RWPE2 (cell line): Measurements from ENCODE around the gene SLC8B1.
A peak's percentile ranks its signal among the peaks of the same experiment; 100 is the strongest.

ENCODE experiments used
- ATAC-seq: fragments of 200-7000 bp; cut with Tn5 transposase; 3 replicates; pipeline ENCODE4 v1.9.1; 2021; ENCODE audit warnings: low read depth
- DNase-seq: peaks from one replicate; pipeline ENCODE4 v3.0.0-alpha.2; 2020; ENCODE audit warnings: low spot score
- H3K27ac ChIP-seq: fragments of 450-650 bp; 2 replicates; pipeline ENCODE4 v1.5.1; 2017; ENCODE audit warnings: mild to moderate bottlenecking; ENCODE audit not compliant: poor library complexity, severe bottlenecking
- H3K27me3 ChIP-seq: fragments of 250-450 bp; sonication (Bioruptor Pico); 2 replicates; pipeline ENCODE4 v1.5.1; 2021; ENCODE audit warnings: mild to moderate bottlenecking, moderate library complexity; ENCODE audit not compliant: insufficient read depth, poor library complexity, severe bottlenecking
- H3K36me3 ChIP-seq: fragments of 250-450 bp; sonication (Bioruptor Pico); 2 replicates; pipeline ENCODE4 v1.5.1; 2020; ENCODE audit warnings: low read depth, mild to moderate bottlenecking, moderate library complexity
- H3K4me1 ChIP-seq: fragments of 250-450 bp; sonication (Bioruptor Pico); 2 replicates; pipeline ENCODE4 v1.5.1; 2021; ENCODE audit warnings: mild to moderate bottlenecking, moderate library complexity; ENCODE audit not compliant: insufficient read depth, poor library complexity, severe bottlenecking
- H3K4me3 ChIP-seq: fragments of 250-450 bp; sonication (Bioruptor Pico); 2 replicates; pipeline ENCODE4 v1.5.1; 2021; ENCODE audit warnings: mild to moderate bottlenecking, moderate library complexity; ENCODE audit not compliant: severe bottlenecking
- H3K9me3 ChIP-seq: fragments of 250-450 bp; sonication (Bioruptor Pico); 2 replicates; pipeline ENCODE4 v1.5.1; 2021; ENCODE audit warnings: mild to moderate bottlenecking, moderate library complexity; ENCODE audit not compliant: severe bottlenecking
- CTCF ChIP-seq: fragments of 450-650 bp; IDR thresholded peaks from one replicate; pipeline ENCODE4 v1.5.1; 2017; ENCODE audit warnings: mild to moderate bottlenecking, moderate library complexity; ENCODE audit not compliant: poor library complexity, severe bottlenecking

SLC8B1 gene

GRCh38 chr12:113305281-113305856 is 29.5 kb downstream of the SLC8B1 start:
- TF ChIP-seq CTCF: no peak
- no peaks in the 10 kb centered on the region for H3K9me3 ChIP-seq
- H3K27ac ChIP-seq: no peak overlapping the region
- H3K4me1 ChIP-seq: peaks cover 14% of the 10 kb centered on the region
- DNase-seq (no peak), ATAC-seq (no peak)
- H3K4me3 ChIP-seq: no peak overlapping the region
- H3K27me3 ChIP-seq: no peaks in the 10 kb centered on the region
- H3K36me3 ChIP-seq: peaks cover 22% of the 10 kb centered on the region

GRCh38 chr12:113302886-113303640 is 31.8 kb downstream of the SLC8B1 start:
- H3K4me3 ChIP-seq: no peak overlapping the region
- no peak overlapping the region for H3K27ac ChIP-seq
- peaks cover 20% of the 10 kb centered on the region for H3K36me3 ChIP-seq
- peaks cover 26% of the 10 kb centered on the region for H3K4me1 ChIP-seq
- H3K9me3 ChIP-seq: no peaks in the 10 kb centered on the region
- H3K27me3 ChIP-seq: no peaks in the 10 kb centered on the region
- DNase-seq (no peak), ATAC-seq (no peak)
- TF ChIP-seq CTCF: no peak

GRCh38 chr12:113302466-113302865 is 32.4 kb downstream of the SLC8B1 start:
- no peaks in the 10 kb centered on the region for H3K27me3 ChIP-seq
- no peak overlapping the region for H3K4me3 ChIP-seq
- peaks cover 17% of the 10 kb centered on the region for H3K36me3 ChIP-seq
- H3K4me1 ChIP-seq: peaks cover 20% of the 10 kb centered on the region
- DNase-seq: no peak
- no peak for ATAC-seq
- no peaks in the 10 kb centered on the region for H3K9me3 ChIP-seq
- H3K27ac ChIP-seq: no peak overlapping the region
- TF ChIP-seq CTCF: no peak

- Histone ChIP-seq H3K4me1 (peaks cover 18% of the 10 kb centered on the region), H3K9me3 (no peaks in the 10 kb centered on the region), H3K4me3 (no peak overlapping the region), H3K27ac (no peak overlapping the region), H3K36me3 (peaks cover 17% of the 10 kb centered on the region), H3K27me3 (no peaks in the 10 kb centered on the region)
- no peak for DNase-seq
- no peak for TF ChIP-seq CTCF
- ATAC-seq: no peak
These were observed 33.1 kb downstream of the SLC8B1 start for GRCh38 chr12:113301811-113302210.

- H3K36me3 ChIP-seq: peaks cover 19% of the 10 kb centered on the region; the same call in 1 of the 2 replicates
- peak; percentile 75 for DNase-seq
- peak overlapping the region; percentile 54 for H3K27ac ChIP-seq
These were observed 35.2 kb downstream of the SLC8B1 start for GRCh38 chr12:113299619-113300237.

More at GRCh38 chr12:113299619-113300237, 35.2 kb downstream of the SLC8B1 start:
- Histone ChIP-seq H3K9me3 (no peaks in the 10 kb centered on the region), H3K4me1 (peaks cover 13% of the 10 kb centered on the region), H3K27me3 (no peaks in the 10 kb centered on the region), H3K4me3 (no peak overlapping the region)
- TF ChIP-seq CTCF: no peak
- peak; percentile 85 for ATAC-seq
